B cell (primary cell): ENCODE measurements around the gene RPS6KA4.

Experiments
- CTCF ChIP-seq: fragments of 200-600 bp; IDR thresholded peaks from one replicate; pipeline ENCODE4 v1.8.0; 2022; ENCODE audit warnings: antibody characterized with exemption, mild to moderate bottlenecking
- EZH2 ChIP-seq: IDR thresholded peaks from 2 replicates; pipeline ENCODE4 v1.6.1; 2012; ENCODE audit warnings: borderline replicate concordance, low read depth, mild to moderate bottlenecking, moderate library complexity, low read length; ENCODE audit not compliant: insufficient read depth, poor library complexity, severe bottlenecking

GRCh38 chr11:64349025-64349387 is 10.0 kb upstream of the RPS6KA4 start:
- TF ChIP-seq CTCF (no peak), EZH2 (no peak)
